Esophagus muscularis mucosa (tissue), 4 donors: Measurements from ENCODE around the gene NEK2. TPM values are rescaled to one million over a fixed set of nuclear protein-coding genes. Genes with fewer than 3 reads are reported as not detected.
"Not testable (repeated sequence)": the region's sequence is repeated elsewhere in the genome, so short reads cannot be mapped to it uniquely, and the experiment has no call there.

Source experiments
- DNase-seq: peaks from one replicate; pipeline ENCODE4 v3.0.0-alpha.2; 2017; ENCODE audit errors: extremely low spot score
- H3K27ac ChIP-seq, 4 donors: fragments of 200-600 bp; sonication (generic); replicated peaks in 1 of 4; 1 replicate in 3 of 4; 2 replicates in 1 of 4; pipeline ENCODE4 v1.5.1; 2016 to 2019; ENCODE audit warnings: mild to moderate bottlenecking in 1 of 4
- H3K27me3 ChIP-seq, 4 donors: fragments of 200-600 bp; sonication (generic); one replicate each; pipeline versions ENCODE4 v1.5.1 to v1.6.0; 2016 to 2019
- H3K36me3 ChIP-seq, 4 donors: fragments of 200-600 bp; sonication (generic); one replicate each; pipeline ENCODE4 v1.5.1; 2016 to 2019
- H3K4me1 ChIP-seq, 4 donors: fragments of 200-600 bp; sonication (generic); one replicate each; pipeline ENCODE4 v1.5.1; 2016 to 2019
- H3K4me3 ChIP-seq, 4 donors: fragments of 200-600 bp; sonication (generic); 1 replicate in 2 of 4; 2 replicates in 2 of 4; pipeline ENCODE4 v1.5.1; 2016 to 2019; ENCODE audit warnings: mild to moderate bottlenecking in 4 of 4, moderate library complexity in 1 of 4
- H3K9me3 ChIP-seq, 4 donors: fragments of 200-600 bp; sonication (generic); 1 replicate in 3 of 4; 2 replicates in 1 of 4; pipeline ENCODE4 v1.5.1; 2016 to 2019
- EP300 ChIP-seq: sonication (generic); formaldehyde crosslinking; IDR thresholded peaks from one replicate; pipeline ENCODE4 v1.6.1; 2017; ENCODE audit warnings: antibody characterized with exemption
- POLR2A ChIP-seq: fragments of 450-650 bp; IDR thresholded peaks from one replicate; pipeline ENCODE4 v1.6.1; 2017; ENCODE audit warnings: antibody characterized with exemption, moderate library complexity, mild to moderate bottlenecking, low read depth
- POLR2AphosphoS5 ChIP-seq, 2 donors: sonication (generic); formaldehyde crosslinking; IDR thresholded peaks; one replicate each; pipeline ENCODE4 v1.6.1; 2017; ENCODE audit warnings: antibody characterized with exemption in 2 of 2
- WGBS: methylation state at CpG from one replicate; pipeline ENCODE4 v1.1.5; 2018; 5-methylcytosine and 5-hydroxymethylcytosine counted together
- intact Hi-C: fragments of 100-400 bp; cut with DNase I; formaldehyde crosslinking; loops from one replicate; pipeline ENCODE4 v1.15.1; 2023
- total RNA-seq, 4 donors: library from RNA; depleted of rRNA; stranded (reverse); fragments of >200 nt; gene quantifications; one replicate each; pipeline versions ENCODE4 v1.1.0 to v1.2.1, GENCODE V29; 2016
- TF ChIP-seq, protein P1 (sequence below), 3 experiments: fragments of 200-600 bp in 2 of 3; fragments of 450-650 bp in 1 of 3; sonication (generic) in 2 of 3; IDR thresholded peaks; one replicate each; pipeline ENCODE4 v1.5.1; 2017 to 2019; ENCODE audit warnings: antibody characterized with exemption in 3 of 3, mild to moderate bottlenecking in 2 of 3, moderate library complexity in 1 of 3

The NEK2 gene
- total RNA-seq, 4 donors from 2014 or later, result not detected

DNA sequence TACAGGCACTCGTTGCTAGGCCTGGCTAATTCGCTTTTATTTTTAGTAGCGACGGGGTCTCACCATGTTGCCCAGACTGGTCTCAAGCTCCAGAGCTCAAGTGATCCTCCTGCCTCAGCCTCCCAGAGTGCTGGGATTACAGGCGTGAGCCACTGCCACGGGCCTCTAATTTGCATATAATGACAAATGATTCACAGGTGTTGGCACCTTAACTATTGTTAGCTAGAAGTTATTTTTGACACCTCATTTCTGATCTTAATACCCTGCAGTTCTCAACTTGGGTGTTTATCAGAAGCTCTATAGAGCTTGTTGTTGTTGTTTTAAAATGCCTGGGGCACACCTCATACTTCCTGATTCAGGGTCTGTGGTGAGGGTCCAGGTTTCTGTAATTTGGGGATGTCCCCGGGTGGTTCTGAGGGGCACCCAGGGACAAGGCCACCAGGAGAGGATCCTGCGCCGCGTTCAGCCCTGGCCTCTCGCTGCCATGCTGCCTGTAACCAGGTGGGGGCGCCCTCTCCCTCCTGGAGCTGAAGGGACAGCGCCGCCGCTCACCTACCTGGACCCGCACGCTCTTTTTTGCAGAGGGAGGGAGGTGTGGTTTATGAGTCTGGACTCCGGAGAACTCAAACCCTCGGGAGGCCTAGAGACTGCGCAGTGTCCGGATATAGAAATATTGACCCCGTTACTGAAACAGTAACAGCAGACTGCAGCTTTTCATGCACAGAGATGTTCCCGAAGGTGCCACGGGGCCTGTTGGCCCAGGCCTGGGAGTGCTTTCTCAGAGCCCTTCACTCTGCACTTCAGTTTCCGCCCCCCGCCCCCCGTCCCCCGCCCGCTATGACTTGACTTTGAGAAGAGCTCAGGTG is 23.0 kb upstream of the NEK2 start:
- Histone ChIP-seq H3K4me1 (peaks cover 4 to 11% (median 10%) of the 10 kb centered on the region in 4 donors), H3K9me3 (no peaks in the 10 kb centered on the region), H3K36me3 (no peaks in the 10 kb centered on the region), H3K4me3 (peak overlapping the region; percentile 21 to 47 (median 30)), H3K27ac (no peak overlapping the region), H3K27me3 (peaks cover 0 to 8% (median 0%) of the 10 kb centered on the region in 4 donors)
- 32% methylated on average over 28 of the region's 29 CpGs for WGBS
- no peak for DNase-seq
- peak in 1 of 2 donors; percentile 39 for TF ChIP-seq POLR2AphosphoS5 (IDR thresholded peaks at IDR 0.05)
- no peak for TF ChIP-seq EP300
- TF ChIP-seq, protein P1, sequence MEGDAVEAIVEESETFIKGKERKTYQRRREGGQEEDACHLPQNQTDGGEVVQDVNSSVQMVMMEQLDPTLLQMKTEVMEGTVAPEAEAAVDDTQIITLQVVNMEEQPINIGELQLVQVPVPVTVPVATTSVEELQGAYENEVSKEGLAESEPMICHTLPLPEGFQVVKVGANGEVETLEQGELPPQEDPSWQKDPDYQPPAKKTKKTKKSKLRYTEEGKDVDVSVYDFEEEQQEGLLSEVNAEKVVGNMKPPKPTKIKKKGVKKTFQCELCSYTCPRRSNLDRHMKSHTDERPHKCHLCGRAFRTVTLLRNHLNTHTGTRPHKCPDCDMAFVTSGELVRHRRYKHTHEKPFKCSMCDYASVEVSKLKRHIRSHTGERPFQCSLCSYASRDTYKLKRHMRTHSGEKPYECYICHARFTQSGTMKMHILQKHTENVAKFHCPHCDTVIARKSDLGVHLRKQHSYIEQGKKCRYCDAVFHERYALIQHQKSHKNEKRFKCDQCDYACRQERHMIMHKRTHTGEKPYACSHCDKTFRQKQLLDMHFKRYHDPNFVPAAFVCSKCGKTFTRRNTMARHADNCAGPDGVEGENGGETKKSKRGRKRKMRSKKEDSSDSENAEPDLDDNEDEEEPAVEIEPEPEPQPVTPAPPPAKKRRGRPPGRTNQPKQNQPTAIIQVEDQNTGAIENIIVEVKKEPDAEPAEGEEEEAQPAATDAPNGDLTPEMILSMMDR (IDR thresholded peaks at IDR 0.05), result peak; percentile 83 to 98 (median 86)
- intact Hi-C loops, result loop anchor here (2.0 kb wide), 1 partner anchor 132 kb away; the partner anchor contains the start of gene LPGAT1

DNA sequence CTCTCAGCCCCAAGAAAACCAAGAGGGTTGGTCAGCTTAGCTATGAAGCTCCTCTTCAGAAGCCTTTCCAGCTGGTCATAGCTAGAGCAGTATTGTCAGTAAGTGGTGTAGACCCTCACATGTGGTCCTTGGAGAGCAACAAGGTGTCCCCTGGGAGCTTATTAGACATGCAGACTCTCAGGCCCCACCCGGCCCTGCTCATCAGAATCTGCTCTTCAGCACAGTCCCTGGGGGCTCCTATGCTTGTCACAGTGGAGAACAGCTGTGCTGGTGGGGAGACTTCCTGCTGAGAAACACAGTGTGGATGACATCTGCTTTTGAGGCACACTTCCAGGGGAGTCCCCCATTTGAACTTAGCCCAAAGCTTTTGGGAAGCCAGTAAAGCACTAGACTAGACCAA is 21.9 kb upstream of the NEK2 start:
- TF ChIP-seq EP300 (no peak), POLR2A (no peak), POLR2AphosphoS5 (IDR thresholded peaks at IDR 0.05) (no peak)
- TF ChIP-seq, protein P1 (IDR thresholded peaks at IDR 0.05), result no peak
- DNase-seq, result no peak
- Histone ChIP-seq H3K9me3 (no peaks in the 10 kb centered on the region), H3K36me3 (no peaks in the 10 kb centered on the region), H3K4me3 (no peak overlapping the region), H3K27ac (no peak overlapping the region), H3K4me1 (peaks cover 4 to 11% (median 10%) of the 10 kb centered on the region in 4 donors), H3K27me3 (peaks cover 0 to 8% (median 0%) of the 10 kb centered on the region in 4 donors)
- 83% methylated on average over 1 of the region's 1 CpG for WGBS
- intact Hi-C loops, result no loop called here

DNA sequence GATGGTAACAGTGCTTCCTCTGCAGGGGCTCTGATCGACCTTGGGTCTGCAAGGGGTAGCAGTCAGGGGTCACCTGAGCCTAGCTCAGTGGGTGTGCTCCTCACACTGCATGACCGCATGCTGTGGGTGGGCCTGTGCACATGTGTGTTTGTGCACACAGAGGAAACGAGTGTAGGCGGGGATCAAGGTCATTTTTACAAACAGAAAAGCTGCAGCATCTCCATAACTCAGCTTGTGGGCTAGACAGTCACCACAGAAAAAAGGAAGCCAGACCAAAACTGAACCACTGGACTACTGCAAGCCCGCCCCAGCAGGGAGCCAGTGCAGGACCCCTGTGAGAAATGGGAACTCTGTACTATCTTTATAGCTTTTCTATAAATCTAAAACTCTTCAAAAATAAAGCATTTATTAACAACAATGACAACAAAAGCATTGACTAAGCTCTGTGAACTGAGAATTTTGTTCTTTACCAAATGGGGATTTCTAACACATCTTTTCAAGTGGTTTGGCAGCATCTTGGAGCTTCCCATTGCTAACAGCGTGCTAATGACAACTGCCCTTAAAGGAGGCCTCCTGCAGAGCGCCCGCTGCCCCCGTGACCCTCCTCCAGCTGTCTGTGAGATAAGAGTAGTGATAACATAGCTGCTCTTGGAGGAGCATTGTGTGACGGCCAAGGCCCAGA is 19.9 kb upstream of the NEK2 start:
- H3K27me3 ChIP-seq, result peaks cover 0 to 8% (median 0%) of the 10 kb centered on the region in 4 donors
- H3K27ac ChIP-seq, result no peak overlapping the region
- no peaks in the 10 kb centered on the region for H3K36me3 ChIP-seq
- intact Hi-C loops, result no loop called here
- H3K4me1 ChIP-seq, result peaks cover 4 to 11% (median 10%) of the 10 kb centered on the region in 4 donors
- no peak overlapping the region for H3K4me3 ChIP-seq
- DNase-seq, result no peak
- no peaks in the 10 kb centered on the region for H3K9me3 ChIP-seq
- 81% methylated on average over 10 of the region's 10 CpGs for WGBS
- TF ChIP-seq EP300, result no peak
- TF ChIP-seq POLR2A, result no peak
- TF ChIP-seq POLR2AphosphoS5 (IDR thresholded peaks at IDR 0.05), result no peak
- TF ChIP-seq, protein P1 (IDR thresholded peaks at IDR 0.05), result no peak

DNA sequence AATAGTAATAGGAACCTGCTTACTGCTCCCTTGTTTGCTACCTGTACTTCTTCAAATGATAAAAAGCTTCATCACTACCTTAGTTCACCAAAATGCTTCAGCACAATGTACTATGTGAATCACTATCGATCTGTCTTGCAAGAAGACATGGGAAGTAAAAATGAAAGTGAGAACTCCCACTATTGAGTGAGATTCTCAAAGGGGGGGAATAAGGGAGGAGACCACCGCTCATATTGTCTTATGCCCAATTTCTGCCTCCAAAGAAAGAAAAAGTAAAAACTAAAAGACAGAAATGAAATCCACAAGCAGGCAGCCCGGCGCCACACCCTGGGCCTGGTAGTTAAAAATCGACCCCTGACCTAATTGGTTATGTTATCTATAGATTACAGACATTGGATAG is 18.5 kb upstream of the NEK2 start:
- H3K9me3 ChIP-seq, H3K27ac ChIP-seq, intact Hi-C loops, H3K36me3 ChIP-seq, H3K4me3 ChIP-seq, DNase-seq, H3K27me3 ChIP-seq, H3K4me1 ChIP-seq: not testable (repeated sequence)
- WGBS, result 94% methylated on average over 5 of the region's 5 CpGs

DNA sequence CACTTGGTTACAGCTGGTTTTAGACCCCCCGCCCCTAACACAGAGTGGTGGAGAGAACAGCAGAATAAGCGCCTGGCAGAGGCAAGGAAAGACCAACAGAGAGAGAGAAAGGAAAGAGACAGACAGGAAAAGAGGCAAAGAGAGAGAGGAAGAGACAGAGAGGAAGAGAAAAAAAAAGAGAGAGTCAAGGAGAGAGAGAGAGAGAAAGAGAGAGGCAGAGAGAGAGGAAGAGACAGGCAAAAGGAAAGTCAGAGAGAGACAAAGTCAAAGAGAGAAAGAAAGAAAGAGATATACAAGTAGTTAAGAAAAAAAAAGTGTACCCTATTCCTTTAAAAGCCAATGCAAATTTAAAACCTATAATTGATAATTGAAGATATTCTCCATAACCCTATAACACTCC is 13.0 kb upstream of the NEK2 start:
- Histone ChIP-seq H3K27ac (no peak overlapping the region), H3K36me3 (no peaks in the 10 kb centered on the region), H3K27me3 (peaks cover 0 to 19% (median 0%) of the 10 kb centered on the region in 4 donors), H3K4me1 (no peaks in the 10 kb centered on the region), H3K4me3 (no peak overlapping the region), H3K9me3 (no peaks in the 10 kb centered on the region)
- no peak for TF ChIP-seq POLR2AphosphoS5 (IDR thresholded peaks at IDR 0.05)
- TF ChIP-seq, protein P1 (IDR thresholded peaks at IDR 0.05), result no peak
- intact Hi-C loops, result loop anchor here (10.0 kb wide), 1 partner anchor 346 kb away; the partner anchor contains the start of genes DTL and INTS7
- no peak for DNase-seq
- 87% methylated on average over 2 of the region's 2 CpGs for WGBS
